ENCODE data around the gene ZMYND11. TPM values are rescaled to one million over a fixed set of nuclear protein-coding genes. Genes with fewer than 3 reads are reported as not detected.
"Not testable (repeated sequence)": the region's sequence is repeated elsewhere in the genome, so short reads cannot be mapped to it uniquely, and the experiment has no call there.

The ZMYND11 gene
- polyA plus RNA-seq, 1 donor, result 61.0 TPM

DNA sequence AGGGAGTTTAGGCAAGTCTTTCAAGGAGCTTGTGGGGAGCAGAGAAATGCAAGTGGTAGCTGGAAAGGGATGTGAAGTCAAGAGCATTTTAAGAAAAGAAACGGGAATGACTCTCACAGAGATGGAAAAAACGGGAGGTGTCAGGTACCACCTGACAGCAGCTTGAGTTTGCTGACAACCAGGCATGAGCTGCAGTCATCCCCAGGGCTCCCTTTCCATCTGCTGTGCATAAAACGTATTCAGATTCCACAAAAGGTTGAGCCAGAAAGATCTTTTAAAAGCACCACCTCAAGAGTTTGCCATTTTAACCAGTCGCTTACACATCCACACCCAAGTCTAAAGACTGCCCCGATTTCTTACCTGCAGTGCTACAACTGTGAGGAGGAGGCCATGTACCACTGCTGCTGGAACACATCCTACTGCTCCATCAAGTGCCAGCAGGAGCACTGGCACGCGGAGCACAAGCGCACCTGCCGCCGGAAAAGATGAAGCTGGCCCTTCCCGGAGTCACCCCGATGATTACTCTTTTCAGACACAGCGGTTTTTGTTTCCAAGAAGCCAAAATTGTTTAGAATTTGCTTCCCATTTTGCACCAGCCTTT, 116.8 kb downstream of the ZMYND11 start:
- no peak for DNase-seq

DNA sequence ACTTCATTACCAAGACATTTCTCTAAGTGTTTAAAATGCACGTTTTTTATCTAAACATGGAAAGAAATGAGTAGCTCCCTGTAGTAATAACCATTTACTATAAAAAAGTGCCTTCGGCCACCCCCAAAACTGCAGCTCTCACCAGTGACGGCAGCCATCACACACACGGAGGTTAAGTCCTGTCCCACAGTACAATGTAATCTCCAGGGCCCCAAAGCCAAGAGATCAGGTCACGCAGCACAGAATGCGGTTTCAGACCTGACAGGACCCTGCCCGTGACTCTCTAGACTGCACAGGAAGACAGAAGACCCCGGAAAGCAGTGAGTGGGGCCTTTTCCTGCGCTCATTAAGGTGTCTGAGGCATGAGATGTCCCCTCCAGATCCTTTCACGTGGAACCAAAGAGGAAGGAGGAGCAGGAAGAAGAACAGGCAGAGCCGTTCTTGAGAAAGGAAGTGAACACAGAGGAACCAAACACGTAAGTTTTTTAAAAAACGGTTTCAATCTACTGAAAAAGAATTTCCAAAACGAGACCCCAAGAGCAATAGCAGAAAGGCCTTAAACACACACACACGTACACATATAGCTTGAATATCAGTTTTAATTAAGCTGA, 125.7 kb downstream of the ZMYND11 start:
- DNase-seq, result no peak

DNA sequence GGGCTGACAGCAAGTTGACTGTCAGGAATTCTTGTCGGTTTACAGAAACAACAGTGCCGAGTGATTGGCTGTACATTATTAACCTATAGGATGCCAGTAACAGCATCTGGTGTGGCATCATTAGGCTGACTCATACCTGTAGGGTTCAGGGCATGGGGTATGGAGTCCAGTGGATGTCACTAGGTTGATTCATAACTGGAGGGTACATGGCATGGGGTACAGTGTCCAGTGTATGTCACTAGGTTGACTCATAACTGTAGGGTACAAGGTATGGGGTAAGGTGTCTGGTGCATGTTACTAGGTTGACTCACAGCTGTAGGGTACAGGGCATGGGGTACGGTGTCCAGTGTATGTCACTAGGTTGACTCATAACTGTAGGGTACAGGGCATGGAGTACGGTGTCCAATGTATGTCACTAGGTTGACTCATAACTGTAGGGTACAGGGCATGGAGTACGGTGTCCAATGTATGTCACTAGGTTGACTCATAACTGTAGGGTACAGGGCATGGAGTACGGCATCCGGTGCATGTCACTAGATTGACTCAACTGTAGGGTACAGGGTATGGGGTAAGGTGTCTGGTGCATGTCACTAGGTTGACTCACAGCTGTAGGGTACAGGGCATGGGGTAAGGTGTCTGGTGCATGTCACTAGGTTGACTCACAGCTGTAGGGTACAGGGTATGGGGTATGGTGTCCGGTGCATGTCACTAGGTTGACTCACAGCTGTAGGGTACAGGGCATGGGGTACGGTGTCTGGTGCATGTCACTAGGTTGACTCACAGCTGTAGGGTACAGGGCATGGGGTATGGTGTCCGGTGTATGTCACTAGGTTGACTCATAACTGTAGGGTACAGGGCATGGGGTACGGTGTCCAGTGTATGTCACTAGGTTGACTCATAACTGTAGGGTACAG, 129.2 kb downstream of the ZMYND11 start:
- not testable (repeated sequence) for DNase-seq

- not testable (repeated sequence) for DNase-seq
Measured at GRCh38 chr10:265074-265440, 129.8 kb downstream of the ZMYND11 start.

DNA sequence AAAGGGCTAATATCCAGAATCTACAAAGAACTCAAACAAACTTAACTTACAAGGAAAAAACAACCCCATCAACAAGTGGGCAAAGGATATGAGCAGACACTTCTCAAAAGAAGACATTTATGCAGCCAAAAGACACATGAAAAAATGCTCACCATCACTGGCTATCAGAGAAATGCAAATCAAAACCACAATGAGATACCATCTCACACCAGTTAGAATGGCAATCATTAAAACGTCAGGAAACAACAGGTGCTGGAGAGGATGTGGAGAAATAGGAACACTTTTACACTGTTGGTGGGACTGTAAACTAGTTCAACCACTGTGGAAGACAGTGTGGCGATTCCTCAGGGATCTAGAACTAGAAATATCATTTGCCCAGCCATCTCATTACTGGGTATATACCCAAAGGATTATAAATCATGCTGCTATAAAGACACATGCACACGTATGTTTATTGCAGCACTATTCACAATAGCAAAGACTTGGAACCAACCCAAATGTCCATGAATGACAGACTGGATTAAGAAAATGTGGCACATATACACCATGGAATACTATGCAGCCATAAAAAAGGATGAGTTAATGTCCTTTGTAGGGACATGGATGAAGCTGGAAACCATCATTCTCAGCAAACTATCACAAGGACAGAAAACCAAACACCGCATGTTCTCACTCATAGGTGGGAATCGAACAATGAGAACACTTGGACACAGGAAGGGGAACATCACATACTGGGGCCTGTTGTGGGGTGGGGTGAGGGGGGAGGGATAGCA, 130.7 kb downstream of the ZMYND11 start:
- DNase-seq, result not testable (repeated sequence)

DNA sequence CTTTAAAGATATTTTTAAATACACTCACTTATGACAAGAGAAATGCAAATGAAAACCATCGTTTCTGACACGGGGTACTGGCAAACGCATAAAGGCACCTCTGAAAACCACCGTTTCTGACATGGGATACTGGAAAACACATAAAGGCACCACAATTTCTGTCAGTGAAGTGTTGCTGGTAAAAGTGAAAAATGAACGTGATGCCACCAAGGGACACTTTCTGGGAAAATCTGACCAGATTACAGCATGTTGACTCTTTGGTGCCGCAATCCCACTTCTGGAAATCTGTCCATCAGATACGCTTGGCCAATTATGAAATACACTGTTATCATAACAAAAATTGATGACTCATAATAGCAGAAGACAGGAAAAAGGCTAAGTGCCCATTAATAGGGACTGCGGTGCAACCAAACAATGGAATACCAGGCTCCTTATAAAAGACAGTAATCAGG, 131.7 kb downstream of the ZMYND11 start:
- DNase-seq, result no peak

DNA sequence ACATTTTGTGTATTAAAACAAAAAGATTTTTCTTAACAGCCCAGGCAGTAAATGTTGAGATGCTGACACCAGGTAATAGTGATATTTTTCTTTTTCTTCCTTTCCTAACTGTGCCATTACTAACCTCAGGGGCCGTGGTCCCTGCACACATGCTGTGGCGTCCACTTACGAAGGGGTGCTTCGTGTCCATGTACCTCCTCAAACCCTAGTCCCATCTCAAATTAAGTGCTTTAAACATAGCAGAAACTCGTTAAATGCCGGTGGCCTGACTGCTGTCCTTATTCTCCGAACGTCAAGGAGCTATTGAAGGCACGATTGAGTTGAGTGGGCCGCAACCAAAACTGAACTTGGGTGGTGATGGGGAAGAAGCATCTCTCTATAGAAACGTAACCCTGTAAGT, 132.4 kb downstream of the ZMYND11 start:
- no peak for DNase-seq

- DNase-seq, result no peak
Measured at GRCh38 chr10:269440-270074, 134.3 kb downstream of the ZMYND11 start.

GRCh38 chr10:271201-271600, 135.9 kb downstream of the ZMYND11 start:
- no peak for DNase-seq

DNA sequence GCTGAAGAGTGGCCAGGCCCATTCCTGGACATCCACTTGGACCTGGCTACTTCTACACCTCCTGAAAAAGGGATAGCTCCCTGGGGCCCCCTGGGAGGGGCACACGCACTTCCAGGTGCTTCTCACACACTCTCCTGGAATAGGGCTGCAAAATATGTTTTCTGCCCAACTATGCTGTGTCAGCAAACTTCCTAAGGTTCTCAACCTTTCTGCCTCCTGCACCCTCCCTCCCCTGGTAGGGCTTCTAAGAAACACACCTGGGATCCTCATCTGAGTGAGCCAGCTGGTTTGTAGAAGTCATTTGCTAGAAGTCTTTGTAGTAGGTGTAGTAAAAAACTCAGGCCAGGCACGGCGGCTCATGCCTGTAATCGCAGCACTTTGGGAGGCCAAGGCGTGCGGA, 136.5 kb downstream of the ZMYND11 start:
- no peak for DNase-seq

DNA sequence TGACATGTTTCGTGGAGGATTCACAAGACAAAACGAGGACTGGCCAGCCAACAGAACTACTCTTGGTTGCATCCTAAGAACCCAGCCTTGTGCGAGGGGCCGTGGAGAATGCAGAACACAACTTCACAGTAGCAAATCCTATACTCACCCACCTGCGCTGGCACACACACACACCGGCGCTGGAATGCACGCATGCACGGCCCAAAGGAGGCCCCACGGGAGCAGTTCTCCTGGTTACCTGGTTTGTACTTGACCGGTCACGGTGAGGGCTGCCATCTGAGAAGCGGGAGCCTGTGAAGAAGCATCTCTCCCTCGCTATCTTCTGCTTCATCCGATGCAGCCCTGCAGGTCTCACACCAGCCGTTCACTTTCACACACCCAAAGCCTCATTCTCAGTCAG, 137.8 kb downstream of the ZMYND11 start:
- DNase-seq, result no peak

DNA sequence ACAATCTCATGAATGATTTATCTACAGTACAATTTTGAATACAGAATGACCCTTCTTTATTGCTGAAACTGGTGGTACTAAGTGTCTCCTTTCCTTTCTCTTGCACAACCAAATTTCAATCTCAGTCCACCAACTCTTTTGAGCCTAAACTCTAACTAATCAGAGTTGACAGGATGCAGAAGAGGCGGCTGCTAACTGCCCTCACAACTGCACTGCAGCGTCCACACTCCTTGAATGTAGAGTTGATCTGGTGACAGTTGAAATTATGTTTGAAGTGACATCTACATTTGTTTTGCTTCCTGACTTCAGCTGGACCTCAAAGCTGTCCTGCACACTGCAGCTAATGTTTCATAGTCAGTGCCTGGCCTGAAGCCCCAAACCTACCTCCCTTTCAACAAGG, 139.6 kb downstream of the ZMYND11 start:
- no peak for DNase-seq

DNA sequence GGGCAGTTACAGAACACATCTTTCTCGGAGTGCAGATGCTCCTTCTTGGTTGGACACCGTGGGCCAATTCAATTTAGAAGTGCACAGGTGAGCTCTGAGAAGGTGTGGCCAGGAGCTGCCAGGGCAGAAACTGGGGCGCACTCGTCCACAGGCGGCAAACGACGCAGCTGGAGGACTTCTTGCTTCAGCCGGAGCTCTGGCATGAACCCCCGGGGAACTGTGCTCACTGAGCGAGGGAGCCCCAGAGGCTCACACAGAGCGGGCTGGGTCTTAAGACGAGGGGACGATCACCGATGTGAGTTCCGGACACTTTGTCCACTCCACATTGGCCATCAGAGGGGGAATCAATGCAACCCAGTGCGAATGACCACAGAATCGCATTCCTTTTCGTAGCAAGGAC, 140.4 kb downstream of the ZMYND11 start:
- no peak for DNase-seq

DNA sequence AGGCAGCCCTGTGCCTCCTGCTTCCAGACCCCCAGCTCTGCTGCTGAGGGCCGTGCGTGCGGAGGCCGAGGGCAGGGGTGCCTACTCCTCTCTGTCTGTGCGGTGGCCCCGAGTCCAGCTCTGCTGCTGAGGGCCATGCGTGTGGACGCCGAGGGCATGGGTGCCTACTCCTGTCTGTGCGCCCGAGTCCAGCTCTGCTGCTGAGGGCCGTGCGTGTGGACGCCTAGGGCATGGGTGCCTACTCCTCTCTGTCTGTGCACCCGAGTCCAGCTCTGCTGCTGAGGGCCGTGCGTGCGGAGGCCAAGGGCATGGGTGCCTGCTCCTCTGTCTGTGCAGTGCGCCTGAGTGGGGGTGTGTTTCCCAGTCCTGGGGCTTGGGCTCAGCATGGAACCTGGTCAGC, 142.7 kb downstream of the ZMYND11 start:
- DNase-seq, result no peak

DNA sequence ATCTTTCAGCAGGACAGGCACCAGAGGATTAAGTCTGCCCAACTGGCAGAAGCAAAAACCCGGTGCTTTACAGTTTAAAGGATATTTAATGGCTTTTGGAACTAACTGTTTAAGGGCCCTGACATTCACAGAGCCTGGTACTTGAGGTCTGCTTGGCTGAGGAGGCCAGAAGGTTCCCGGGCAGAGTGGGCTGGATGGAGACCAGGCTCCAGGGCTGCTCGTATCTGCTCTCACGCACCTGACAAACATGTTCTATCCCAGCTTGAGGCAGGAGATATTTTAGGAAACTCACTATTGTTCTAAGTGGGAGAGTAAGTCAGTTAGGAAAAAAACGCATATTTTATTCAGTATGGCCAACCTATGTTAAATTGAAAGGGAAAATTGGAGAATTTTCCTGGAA, 143.5 kb downstream of the ZMYND11 start:
- no peak for DNase-seq

- DNase-seq, result no peak
Measured at GRCh38 chr10:279232-279631, 144.0 kb downstream of the ZMYND11 start.

DNA sequence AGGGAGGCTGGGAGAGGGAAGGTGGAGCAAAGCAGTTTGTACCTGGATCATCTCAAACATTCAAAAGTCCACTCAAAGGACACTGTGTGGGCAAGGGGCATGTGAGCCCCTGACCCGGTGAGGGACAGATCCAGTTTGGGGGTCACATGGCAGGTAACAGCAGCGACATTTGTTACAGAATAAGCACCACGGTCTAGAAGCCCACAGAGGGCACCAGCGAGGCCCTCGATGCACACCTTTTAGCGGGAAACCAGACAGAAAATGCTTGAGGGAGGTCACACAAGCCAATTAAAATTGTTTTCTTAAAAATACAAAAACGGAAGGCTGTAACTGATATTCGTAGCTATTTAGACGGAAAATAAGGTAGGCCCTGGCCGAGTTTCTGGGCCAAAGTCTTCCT, 144.4 kb downstream of the ZMYND11 start:
- no peak for DNase-seq

DNA sequence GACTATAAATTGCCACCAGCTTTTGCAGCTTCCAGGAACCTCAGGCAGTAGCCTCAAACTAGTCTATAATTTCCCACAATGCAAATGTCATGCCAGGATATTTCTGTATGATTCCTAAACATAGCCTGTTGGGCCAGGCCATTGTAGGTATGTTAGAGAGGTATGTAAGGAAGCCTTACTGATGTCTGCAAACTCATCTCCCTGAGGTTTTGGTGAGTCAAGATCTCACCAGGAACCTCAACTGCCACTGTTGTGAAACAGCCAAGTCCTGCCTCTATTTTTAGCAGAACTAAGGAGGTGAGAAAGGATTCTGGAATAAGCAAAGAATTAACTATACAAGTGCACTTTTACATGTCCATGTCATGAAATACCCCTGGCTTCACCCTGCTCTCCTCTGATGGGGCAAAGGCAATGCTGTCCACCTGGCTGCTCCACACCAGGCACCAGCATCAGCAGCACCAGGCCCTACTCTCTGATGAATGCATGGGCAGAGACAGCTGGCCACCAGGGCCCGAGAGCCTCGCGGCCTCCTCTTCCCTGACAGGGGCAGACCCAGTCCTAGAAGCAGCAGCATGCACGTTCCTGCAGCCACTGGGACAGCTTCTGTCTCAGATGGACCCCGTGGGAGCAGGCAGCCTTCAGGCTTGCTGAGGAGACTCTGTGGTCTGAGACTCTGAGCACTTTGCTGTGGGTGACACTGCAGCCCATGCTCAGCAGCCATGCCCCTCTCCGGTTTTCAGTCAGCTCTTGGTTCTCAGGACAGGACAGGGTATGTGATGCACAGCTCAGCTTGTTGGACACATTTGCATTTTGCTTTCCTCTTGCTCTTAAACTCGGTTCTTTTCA, 147.3 kb downstream of the ZMYND11 start:
- DNase-seq, result no peak

DNA sequence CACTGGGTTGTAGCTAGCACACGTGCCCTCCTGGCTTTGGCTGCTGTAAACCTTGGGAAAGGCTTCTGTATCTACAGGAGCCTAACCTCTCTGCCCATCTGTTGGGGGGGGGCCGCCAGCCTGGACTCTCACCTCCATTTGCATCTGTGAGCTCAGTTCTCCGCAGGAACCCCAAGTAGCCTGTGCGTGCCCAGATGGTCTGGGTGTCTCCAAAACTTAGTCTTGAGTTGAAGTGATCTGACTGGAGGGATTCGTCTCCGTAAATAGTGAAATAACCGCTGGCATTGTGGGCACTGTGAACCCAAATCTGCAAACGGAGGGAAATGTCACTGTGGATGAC, 147.9 kb downstream of the ZMYND11 start:
- DNase-seq, result no peak

- DNase-seq, result no peak
Measured at GRCh38 chr10:283916-284356, 148.7 kb downstream of the ZMYND11 start.

GRCh38 chr10:285216-285615, 150.0 kb downstream of the ZMYND11 start:
- DNase-seq, result no peak
